Kasumi-1 (cell line): ENCODE data around the gene ATRNL1.
"Not testable (repeated sequence)": the region's sequence is repeated elsewhere in the genome, so short reads cannot be mapped to it uniquely, and the experiment has no call there.

Experiments used
- DNase-seq, 2 experiments: peaks; one replicate each; lab custom pipeline; 2025; lab: John Stamatoyannopoulos, UW

The ATRNL1 gene

GRCh38 chr10:115214829-115215228, 121.7 kb downstream of the ATRNL1 start:
- DNase-seq = no peak

- DNase-seq = no peak
Observed at GRCh38 chr10:115219203-115219602, 126.0 kb downstream of the ATRNL1 start.

- DNase-seq = no peak
Observed at GRCh38 chr10:115222039-115222438, 128.9 kb downstream of the ATRNL1 start.

- DNase-seq = no peak
Observed at GRCh38 chr10:115239761-115240160, 146.6 kb downstream of the ATRNL1 start.

- no peak for DNase-seq
Observed at GRCh38 chr10:115250784-115251183, 157.6 kb downstream of the ATRNL1 start.

- DNase-seq = not testable (repeated sequence)
Observed at GRCh38 chr10:115253765-115254164, 160.6 kb downstream of the ATRNL1 start.

- no peak for DNase-seq
Observed at GRCh38 chr10:115272482-115272881, 179.3 kb downstream of the ATRNL1 start.

- no peak for DNase-seq
Observed at GRCh38 chr10:115278294-115278693, 185.1 kb downstream of the ATRNL1 start.

GRCh38 chr10:115295213-115295805, 202.1 kb downstream of the ATRNL1 start:
- no peak for DNase-seq

- no peak for DNase-seq
Observed at GRCh38 chr10:115300080-115300479, 206.9 kb downstream of the ATRNL1 start.

- DNase-seq = not testable (repeated sequence)
Observed at GRCh38 chr10:115319669-115320068, 226.5 kb downstream of the ATRNL1 start.

GRCh38 chr10:115321360-115321759, 228.2 kb downstream of the ATRNL1 start:
- DNase-seq = no peak

- no peak for DNase-seq
Observed at GRCh38 chr10:115328331-115328730, 235.2 kb downstream of the ATRNL1 start.

GRCh38 chr10:115335366-115335765, 242.2 kb downstream of the ATRNL1 start:
- DNase-seq = no peak

GRCh38 chr10:115355162-115355760, 262.1 kb downstream of the ATRNL1 start:
- peak; percentile 76 to 89 for DNase-seq

GRCh38 chr10:115367920-115368319, 274.8 kb downstream of the ATRNL1 start:
- DNase-seq = not testable (repeated sequence)

- no peak for DNase-seq
Observed at GRCh38 chr10:115379064-115379463, 285.9 kb downstream of the ATRNL1 start.

GRCh38 chr10:115384665-115385064, 291.5 kb downstream of the ATRNL1 start:
- DNase-seq = no peak

- DNase-seq = no peak
Observed at GRCh38 chr10:115390607-115391006, 297.4 kb downstream of the ATRNL1 start.

- DNase-seq = no peak
Observed at GRCh38 chr10:115398026-115398425, 304.9 kb downstream of the ATRNL1 start.

- no peak for DNase-seq
Observed at GRCh38 chr10:115402699-115403098, 309.5 kb downstream of the ATRNL1 start.

- DNase-seq = not testable (repeated sequence)
Observed at GRCh38 chr10:115405838-115406237, 312.7 kb downstream of the ATRNL1 start.

GRCh38 chr10:115409347-115409746, 316.2 kb downstream of the ATRNL1 start:
- DNase-seq = no peak
